ENCODE measurements around the gene UBE2Q1.

Gene UBE2Q1

DNA sequence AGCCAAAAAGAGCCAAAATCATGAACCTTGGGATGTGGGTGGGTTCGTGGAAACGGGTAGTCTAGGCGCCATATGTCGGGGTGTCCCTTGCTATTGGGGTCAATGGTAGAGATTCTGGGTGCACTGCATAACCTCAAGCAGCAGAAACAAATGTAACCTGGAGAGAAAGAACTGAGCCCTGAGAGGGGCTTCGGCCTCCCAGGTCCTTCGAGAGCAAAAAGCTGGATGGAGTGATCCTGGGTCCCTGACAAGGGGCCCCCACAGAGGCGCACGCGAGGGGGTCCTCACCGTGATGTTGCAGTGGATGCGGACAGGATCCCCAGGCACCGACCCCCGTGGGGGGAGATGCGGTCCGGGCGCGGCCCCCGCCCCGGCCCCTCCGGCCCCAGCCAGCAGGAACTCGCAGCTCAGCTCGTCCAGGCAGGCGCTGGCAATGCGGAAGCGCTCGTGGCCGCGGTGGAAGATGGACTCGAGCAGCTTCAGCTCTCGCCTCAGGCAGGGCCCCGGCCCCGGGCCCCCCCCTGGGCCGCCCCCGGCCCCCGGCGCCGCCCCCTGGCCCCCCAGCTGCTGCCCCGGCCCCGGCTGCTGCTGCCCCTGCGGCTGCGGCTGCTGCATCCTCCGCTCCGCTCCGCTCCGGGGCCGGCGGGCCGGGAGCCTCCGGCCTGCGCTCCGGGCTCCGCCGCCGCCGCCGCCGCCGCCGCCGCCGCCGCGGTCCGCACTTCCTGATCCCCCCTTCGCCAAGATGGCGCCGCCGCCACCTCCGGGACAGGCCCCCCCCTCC, at the start of gene UBE2Q1:
UBE2Q1 (minus strand) TSS at position 724 of the 781 bp plus-strand sequence; CDS start at position 615, 109 bp downstream.
- no peak for DNase-seq (ENCODE audit: low spot score)

DNA sequence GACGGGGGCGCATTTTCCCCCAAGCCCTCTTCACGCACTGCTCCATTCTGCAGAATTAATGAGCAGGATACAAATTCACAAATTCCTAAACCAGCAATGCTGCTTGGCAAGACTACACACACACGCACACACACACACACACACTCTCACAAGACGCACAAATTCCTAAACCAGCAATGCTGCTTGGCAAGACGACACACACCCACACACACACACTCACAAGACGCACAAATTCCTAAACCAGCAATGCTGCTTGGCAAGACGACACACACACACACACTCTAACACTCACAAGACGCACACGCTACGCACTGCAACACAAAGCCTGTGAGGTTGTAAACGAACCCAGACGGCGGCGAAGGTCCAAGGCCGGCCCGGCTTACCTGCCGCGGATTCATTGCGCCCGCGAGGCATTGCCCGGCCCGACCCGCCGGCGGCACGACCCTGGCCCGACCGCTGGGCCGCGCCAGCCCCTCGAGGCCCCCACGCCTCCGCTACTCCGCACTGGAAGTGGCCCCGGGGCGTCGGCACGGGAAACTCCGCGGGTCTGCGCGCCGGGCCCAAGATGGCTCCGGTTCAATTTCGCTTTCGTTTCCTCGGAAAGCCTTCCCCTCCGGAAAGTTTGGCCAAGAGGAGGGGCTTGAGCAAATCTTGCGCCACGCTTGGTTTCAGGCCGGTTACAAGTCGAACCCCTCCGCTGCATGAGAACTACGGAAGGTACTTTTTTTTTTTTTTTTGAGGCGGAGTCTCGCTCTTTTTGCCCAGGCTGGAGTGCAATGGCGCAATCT, 49.3 kb upstream of the UBE2Q1 start, which contains the start of gene ADAR:
ADAR (minus strand) TSS at position 578 of the 788 bp plus-strand sequence; CDS start at position 398, 180 bp downstream.
- DNase-seq (ENCODE audit: low spot score): peak; percentile 92

DNA sequence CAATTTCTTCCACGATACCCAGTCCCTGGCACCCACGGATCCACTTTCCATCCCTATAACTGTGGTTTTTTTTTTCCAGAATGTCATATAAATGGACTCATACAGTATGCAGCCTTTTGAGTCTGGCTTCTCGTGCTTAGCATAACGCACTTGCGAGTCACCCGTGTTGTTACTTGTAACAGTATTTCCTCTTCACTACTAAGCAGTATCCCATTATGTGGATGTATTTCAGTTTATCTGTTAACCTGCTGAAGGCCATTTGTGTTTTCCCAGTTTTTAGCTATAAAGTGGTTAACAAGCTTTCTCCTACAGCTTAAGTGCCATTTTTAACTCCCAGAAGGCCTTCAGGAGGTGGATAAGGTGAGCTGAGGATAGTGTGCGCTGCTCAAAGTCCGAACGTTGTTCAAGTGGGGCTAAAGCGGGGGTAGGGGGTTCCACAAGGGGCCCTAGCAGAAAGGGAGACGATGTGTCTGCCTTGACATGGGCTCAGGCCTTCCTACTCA, 48.7 kb upstream of the UBE2Q1 start:
- peak; percentile 10 for DNase-seq (ENCODE audit: low spot score)

DNA sequence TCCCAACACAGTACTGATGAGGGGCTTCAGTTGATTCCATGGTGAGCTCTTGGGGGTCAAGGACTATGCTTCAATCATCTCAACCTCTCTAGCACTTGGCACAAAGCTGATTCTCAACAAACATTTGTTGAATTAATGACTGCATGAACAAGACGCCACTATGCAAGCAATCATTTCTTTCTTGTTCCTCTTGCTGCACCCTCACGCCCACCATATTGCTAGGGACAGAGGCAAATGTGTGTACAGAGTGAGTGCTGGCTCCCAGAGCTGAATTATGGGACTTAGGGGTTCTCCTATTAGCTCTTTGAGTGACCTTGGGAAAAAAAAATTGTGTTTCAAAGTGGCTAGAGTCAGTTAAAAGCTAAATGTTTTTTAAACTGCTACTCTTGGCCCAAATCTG, 47.1 kb upstream of the UBE2Q1 start:
- DNase-seq (ENCODE audit: low spot score): no peak

DNA sequence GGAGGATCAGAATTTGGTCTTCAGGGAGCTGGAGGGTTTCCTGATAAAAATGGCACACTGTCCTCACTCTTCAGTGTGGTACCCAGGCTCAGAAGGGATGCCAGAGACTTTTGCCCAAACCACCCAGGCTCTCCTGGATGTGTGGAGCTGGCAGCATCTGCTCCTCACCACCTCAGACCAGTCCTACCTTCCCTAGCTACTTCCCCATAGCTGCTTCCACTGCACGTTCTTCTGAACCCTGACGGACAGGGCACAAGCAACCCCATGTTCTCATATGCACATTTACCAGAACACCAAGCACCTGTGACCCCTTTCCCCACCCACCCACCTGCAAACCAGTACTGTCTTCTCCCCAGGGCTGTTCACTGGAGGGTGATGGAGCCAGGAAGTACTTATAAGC, 44.9 kb upstream of the UBE2Q1 start:
- DNase-seq (ENCODE audit: low spot score): no peak

DNA sequence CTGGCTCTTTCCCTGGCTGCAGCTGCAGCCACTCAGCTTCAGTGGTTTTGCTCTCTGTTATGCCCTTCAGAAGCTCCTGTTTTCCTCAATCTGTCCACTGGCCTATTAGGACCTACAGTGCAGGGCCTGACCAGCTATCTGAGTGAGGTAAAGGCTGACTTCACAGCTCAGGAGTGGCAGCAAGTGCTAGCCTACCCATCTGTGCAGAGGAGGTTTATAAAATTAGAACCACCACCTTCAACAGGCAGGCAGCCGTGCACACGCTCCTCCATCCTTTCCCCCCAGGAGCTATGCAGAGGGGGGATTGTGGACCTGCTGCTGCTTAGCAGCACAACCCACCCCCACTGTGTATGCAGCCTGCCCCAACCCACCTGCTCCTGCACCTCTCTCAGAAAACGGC, 41.2 kb upstream of the UBE2Q1 start:
- DNase-seq (ENCODE audit: low spot score): no peak

DNA sequence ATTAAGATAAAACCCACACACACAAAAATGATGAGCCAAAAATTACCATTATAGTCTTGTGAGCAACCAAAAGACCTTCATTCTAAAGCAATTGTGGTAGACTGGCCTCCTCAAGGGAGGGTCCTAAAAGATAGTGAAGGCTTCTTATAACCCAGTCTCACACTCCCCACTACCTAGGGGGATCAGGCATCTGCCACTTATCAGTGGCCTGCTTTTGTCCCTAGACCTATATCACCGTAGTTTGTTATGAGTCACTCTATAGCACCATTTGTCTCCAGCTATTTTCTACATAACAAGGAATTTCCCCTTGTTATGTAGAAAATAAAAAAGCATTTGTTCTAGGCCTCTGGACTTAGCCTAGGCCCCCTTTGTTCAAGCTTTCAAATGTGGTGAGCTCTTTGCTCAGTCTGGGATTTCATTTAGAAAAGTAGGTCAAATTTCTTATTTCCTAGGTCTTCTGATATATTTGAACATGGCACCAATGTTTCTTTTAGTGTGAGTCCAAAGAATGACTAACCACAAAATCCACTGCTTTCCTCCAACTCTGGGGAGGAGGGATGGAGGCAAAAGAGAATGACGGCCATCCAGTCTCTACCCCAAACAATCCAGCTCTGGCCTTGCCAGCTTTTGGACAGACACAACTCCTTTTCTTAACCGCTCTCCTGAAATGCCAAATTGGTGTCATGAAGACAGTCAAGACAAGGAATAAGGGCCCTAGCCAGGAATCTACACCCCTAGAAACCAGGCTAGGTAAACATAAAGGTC, 40.6 kb upstream of the UBE2Q1 start:
- DNase-seq (ENCODE audit: low spot score): no peak

DNA sequence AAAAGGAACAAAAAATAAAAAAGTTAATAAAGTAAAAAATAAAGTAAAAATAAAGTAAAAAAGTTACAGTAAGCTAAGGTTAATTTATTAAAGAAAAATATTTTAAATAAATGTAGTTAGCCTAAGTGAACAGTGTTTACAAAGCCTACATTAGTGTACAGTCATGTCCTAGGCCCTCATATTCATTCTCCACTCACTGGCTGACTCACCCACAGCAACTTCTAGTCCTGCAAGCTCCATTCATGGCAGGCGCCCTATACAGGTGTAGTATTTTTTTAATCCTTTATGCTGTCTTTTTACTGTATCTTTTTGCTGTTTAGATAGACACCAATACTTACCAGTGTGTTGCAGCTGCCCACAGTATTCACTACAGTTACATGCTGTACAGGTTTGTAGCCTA, 37.2 kb upstream of the UBE2Q1 start:
- no peak for DNase-seq (ENCODE audit: low spot score)

DNA sequence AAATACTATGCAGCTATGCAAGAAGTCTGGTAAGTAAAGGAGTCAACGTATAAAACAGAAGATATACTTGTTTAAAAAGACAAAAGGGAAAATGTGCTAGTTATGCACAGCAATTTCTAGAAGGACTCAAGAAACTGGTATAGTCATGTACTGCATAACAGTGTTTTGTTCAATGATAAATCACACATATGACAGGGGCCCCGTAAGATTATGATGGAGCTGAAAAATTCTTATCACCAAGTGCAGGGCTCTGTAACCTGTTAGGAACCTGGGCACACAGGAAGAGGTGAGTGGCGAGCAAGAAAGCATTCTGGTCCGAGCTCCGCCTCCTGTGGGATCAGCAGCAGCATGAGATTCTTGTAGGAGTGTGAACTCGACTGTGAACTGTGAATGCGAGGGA, 36.3 kb upstream of the UBE2Q1 start:
- DNase-seq (ENCODE audit: low spot score): no peak

DNA sequence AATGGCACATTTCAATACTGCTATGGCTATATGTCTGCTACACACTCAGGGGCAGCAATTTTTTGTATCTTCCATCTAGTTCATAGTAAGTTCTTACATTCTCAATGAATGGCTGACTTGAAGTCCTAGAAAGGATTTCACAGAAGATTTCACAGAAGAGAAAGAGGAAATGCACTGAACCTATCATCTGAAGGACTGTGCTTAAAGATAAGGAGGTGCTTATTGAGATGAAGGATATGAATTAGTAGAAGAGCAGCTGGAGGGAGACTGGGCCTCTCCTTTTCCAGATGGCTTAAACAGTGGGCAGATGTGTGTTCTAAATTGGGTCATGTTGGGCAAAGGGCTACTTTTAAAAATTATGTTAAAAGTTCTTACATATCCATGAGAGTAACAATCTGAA, 34.9 kb upstream of the UBE2Q1 start:
- no peak for DNase-seq (ENCODE audit: low spot score)

DNA sequence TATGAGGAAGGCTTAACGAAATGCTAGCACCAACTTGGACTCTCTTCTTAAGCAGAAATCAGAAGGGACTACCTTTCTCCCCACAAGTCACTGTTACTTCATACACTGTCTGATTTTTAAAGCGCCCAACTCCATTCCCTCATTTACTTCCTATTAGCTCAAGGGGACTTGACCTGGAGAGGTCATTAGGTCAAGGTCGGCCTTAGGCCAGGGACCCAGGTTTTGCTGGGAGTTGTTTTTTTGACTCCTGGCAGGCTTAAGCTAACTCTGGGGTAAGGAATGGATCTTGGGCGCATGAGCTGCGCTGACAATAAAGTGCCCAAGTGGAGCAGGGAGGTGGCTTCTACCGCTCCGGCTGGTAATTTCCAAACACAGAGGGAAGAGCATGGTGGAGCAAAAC, 32.7 kb upstream of the UBE2Q1 start:
- DNase-seq (ENCODE audit: low spot score): no peak

DNA sequence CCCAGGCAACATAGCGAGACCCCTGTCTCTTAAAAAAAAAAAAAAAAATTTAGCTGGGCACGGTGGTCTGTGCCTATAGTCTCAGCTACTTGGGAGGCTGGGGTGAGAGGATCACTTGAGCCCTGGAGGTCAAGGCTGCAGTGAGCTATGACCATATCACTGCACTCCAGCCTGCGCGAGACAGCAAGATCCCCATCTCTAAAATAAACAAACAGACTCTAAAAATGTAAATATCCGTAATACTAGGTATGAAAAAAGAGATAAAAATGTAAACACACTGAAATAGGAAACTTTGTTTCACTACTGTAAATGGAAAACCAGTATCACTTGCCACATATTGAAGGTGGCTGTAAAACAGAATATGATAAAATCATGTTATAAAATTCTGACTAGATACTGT, 32.3 kb upstream of the UBE2Q1 start:
- no peak for DNase-seq (ENCODE audit: low spot score)

DNA sequence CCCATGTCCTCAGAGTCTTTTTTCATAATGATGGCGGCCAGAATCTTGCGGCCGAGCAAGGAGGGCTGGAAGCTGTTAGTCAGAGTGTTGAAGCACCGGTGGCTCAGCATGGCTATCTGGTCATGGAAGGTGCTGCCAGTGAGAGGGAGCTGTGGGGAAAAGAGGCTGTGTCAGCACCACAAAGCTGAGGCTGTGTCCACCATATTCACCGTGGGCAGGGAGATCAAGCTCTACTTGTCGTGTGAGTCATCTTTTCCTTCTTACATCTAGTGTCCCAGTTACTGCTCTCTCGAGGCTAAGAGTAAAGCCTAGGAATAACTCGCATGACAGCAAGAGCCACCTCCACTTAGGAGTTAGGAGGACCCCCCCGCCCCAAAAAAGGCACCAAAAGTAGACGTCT, 31.3 kb upstream of the UBE2Q1 start:
- DNase-seq (ENCODE audit: low spot score): no peak

DNA sequence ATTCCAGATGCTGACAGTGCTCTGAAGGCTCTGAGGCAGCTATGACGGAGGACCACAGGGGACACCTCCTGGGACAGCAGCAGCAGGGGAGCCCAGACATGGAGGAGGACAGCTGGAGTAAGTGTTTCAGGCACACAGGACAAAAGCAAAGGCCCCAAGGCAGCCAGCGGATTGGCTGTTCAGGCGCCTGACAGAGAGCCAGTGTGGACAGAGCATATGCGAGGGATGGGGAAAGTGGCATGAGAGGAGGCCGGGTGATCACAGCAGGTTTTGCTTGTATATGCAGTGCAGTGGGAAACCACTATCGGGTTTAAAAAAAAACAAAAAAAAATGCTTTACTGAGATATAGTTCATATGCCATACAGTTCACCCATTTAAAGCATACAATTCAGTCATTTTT, 28.2 kb upstream of the UBE2Q1 start:
- DNase-seq (ENCODE audit: low spot score): no peak

DNA sequence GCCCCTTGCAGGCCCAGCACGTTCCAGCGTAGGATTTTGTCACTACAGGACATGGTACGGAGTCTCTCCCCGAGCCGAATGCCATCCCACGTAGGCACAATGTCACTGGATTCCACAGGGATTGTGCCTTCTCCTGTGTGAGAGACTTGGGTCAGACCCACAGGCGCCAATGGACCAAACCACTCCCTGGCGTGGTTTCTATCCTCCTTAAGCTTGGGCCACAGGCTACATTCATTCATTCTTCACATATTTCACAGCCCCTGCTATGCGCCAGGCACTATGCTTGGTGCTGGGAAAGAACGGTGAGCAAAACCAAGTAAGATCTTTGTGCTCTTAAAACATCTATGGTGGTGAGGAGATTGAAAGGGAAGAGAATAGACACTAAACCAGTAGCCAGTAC, 27.8 kb upstream of the UBE2Q1 start:
- DNase-seq (ENCODE audit: low spot score): no peak

DNA sequence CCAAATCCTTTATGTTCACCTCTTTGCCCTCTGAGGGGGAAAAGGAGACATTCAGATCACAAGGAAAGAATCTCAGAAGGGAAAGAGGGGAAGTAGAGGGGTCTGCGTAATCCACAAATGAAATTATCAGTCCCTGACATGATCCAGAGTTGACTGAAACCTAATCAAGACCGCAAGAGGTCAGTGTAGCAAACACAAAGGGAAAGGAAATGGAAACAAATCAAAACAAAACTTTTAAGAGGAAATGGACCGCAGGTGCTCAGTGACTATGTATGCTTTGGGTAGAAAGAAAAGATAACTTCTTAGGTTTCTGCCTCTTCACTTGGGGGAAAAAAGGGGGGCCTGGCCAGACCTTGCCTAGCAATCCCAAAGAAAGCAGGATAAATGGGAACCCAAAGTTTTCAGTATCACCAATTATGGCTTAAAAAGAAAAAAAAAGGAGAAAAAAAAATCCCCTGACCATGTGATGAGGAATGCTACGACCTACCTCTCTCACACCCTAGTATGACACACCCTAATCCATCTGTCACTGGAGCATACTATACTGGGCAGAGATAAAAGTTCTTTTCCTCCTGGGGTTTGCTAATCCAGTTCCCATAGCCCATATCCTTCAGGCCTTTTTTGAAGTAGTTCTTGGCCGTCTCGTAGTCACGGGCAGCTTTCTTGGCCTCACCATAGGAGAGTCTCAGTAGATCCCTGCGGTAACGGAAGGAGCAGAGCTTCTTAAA, 26.0 kb upstream of the UBE2Q1 start:
- no peak for DNase-seq (ENCODE audit: low spot score)

DNA sequence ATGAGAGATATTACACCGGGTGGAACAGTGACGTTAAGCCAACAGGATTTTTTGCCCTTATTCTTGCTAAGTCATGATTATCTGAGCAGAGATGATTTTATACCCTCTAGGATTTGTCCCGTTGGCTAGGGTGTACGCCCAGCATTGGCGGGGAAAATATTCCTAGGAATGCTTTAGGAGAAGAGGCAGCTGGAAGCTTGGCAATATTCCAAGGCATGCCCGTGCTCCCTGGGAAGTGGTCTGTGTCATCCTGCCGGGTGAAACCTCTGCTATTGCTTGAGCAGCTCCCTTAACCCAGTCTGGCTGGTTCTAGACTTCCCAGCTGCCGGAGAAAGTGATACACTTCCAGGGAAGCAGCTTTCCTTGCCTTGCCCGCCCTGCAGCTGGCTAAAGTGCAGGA, 25.3 kb upstream of the UBE2Q1 start:
- DNase-seq (ENCODE audit: low spot score): no peak

DNA sequence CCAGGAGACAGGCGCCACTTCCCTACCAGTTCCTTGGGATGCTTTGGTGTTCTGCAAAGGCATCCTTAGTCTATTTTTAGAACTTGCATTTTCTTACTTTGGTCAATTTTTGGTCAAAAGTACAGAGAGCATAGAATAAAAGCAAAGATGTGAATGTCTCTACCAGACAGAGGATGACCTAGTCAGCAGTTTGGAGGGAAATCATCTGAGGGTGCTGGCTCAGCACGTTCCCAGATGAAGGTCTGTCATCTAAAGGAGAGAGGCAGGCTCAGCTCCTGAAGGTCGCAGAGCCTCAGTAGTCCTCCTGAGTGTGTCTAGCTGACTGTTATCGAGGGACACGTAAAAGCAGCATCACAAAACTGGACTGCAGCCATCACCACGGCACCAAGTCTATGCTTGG, 24.4 kb upstream of the UBE2Q1 start:
- no peak for DNase-seq (ENCODE audit: low spot score)

DNA sequence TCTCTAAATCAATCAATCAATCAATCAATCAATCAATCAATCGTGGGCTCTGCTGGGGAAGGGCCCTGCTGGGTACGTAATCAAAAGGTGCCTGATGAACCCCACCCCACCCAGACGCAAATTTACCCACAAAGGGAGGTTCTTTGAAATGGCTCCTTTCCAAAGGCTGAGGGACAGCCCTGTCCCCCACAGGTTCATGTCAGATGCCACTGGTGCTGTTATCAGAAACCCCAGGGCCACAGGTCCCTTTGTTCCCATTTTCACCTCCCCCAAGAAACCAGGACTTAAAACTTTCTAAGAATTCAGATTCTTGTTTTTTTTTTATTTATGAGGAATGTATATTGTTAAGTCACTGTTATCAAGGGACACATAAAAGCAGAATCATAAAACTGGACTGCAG, 23.3 kb upstream of the UBE2Q1 start:
- no peak for DNase-seq (ENCODE audit: low spot score)

DNA sequence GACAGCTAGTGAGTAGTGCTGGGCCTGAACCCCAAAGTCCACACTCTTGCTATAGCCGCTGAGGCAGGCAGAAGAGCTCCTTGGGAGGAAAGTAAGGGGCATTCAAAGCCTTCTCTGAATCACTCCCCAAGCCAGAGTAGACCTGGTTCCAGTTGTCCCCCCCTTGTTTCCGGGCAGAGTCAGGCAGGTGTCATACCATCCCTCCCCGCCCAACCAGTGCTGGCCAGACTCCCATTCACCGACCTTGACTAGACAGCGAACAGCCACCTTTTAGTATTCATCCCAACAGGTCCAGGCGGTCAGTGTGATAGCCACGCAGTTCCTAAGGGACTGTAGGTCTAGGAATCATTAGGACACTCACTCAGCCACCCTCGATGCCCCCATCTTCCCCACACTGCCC, 20.9 kb upstream of the UBE2Q1 start:
- DNase-seq (ENCODE audit: low spot score): no peak

DNA sequence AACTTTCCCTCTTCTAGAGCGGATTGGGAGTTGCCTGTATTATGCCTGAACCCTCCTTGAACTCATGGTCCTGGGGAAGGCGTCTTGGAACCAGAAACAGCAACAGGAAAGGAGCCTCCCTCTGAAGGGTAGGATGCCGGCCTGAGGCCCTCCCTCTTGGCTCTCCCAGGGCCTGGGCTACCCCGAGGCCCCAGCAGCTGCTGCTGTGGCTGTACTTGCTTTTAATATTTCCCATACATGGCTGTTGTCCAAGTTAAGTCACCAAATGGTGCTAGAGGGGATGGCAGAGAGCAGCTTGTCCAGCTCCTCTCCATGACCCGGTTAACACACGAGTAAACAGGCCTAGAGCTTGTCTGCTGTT, 19.6 kb upstream of the UBE2Q1 start:
- DNase-seq (ENCODE audit: low spot score): no peak

Data from AG08395 (cell line).